Measurements from ENCODE around the gene CEP131.

DNA sequence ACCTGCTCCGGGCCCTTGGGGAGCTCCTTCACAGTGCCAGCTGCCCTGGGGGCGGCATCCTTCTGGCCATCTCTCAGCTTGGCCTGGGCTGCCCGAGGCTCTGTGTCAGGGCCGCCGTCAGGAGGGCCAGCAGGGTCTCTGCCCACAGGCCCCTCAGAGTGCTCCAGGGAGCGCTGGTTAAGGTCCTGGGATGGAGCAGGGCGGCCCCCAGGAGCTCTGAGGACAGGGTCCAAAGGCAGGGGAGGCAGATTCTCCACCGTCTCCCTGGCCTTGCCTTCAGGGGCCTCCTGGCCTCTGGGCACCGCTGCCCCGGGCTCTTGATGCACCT, 23.5 kb upstream of the CEP131 start:
- no peak for TF ChIP-seq POLR2A (IDR thresholded peaks at IDR 0.05)
- TF ChIP-seq, protein P1, sequence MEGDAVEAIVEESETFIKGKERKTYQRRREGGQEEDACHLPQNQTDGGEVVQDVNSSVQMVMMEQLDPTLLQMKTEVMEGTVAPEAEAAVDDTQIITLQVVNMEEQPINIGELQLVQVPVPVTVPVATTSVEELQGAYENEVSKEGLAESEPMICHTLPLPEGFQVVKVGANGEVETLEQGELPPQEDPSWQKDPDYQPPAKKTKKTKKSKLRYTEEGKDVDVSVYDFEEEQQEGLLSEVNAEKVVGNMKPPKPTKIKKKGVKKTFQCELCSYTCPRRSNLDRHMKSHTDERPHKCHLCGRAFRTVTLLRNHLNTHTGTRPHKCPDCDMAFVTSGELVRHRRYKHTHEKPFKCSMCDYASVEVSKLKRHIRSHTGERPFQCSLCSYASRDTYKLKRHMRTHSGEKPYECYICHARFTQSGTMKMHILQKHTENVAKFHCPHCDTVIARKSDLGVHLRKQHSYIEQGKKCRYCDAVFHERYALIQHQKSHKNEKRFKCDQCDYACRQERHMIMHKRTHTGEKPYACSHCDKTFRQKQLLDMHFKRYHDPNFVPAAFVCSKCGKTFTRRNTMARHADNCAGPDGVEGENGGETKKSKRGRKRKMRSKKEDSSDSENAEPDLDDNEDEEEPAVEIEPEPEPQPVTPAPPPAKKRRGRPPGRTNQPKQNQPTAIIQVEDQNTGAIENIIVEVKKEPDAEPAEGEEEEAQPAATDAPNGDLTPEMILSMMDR (IDR thresholded peaks at IDR 0.05), result no peak

Measured in vagina (tissue), 2 donors.